Immature natural killer cell (primary cell): Measurements from ENCODE around the gene AURKB. TPM values are rescaled to one million over a fixed set of nuclear protein-coding genes. Genes with fewer than 3 reads are reported as not detected.
"Not testable (repeated sequence)": the region's sequence is repeated elsewhere in the genome, so short reads cannot be mapped to it uniquely, and the experiment has no call there.

ENCODE experiments used
- DNase-seq, 3 donors: peaks; one replicate each; pipeline ENCODE4 v3.0.0; 2022; ENCODE audit warnings: mixed read lengths in 1 of 3
- H3K27ac Mint-ChIP-seq, 6 donors: one replicate each; pipeline ENCODE4 v1.8.0; 2020; ENCODE audit warnings: mixed read lengths in 6 of 6, mild to moderate bottlenecking in 5 of 6, inconsistent platforms in 4 of 6, moderate library complexity in 3 of 6
- H3K27me3 Mint-ChIP-seq, 3 donors: one replicate each; pipeline ENCODE4 v1.8.0; 2020 to 2021; ENCODE audit warnings: low read depth in 3 of 3, mild to moderate bottlenecking in 3 of 3, mixed read lengths in 3 of 3, moderate library complexity in 3 of 3, inconsistent platforms in 1 of 3
- H3K36me3 Mint-ChIP-seq, 3 donors: one replicate each; pipeline ENCODE4 v1.8.0; 2020; ENCODE audit warnings: mixed read lengths in 3 of 3, inconsistent platforms in 2 of 3, mild to moderate bottlenecking in 2 of 3
- H3K4me1 Mint-ChIP-seq, 2 donors: one replicate each; pipeline ENCODE4 v1.8.0; 2020; ENCODE audit warnings: inconsistent platforms in 2 of 2, mild to moderate bottlenecking in 2 of 2, mixed read lengths in 2 of 2, moderate library complexity in 1 of 2
- H3K4me3 Mint-ChIP-seq, 5 donors: one replicate each; pipeline ENCODE4 v1.8.0; 2020; ENCODE audit warnings: mild to moderate bottlenecking in 5 of 5, mixed read lengths in 5 of 5, inconsistent platforms in 3 of 5, moderate library complexity in 3 of 5
- H3K9me3 Mint-ChIP-seq, 6 donors: one replicate each; pipeline ENCODE4 v1.8.0; 2020; ENCODE audit warnings: mild to moderate bottlenecking in 6 of 6, mixed read lengths in 6 of 6, inconsistent platforms in 4 of 6, moderate library complexity in 3 of 6
- polyA plus RNA-seq, 3 donors: library from polyadenylated mRNA; unstranded; fragments of 300-500 nt; fragmentation: Illumina TruSeq; gene quantifications; one replicate each; pipeline ENCODE4 v1.2.3, GENCODE V29; 2021

AURKB gene
- 1 to 10 TPM in 2 of 3 donors, under 1 TPM in 1; 0.60 to 3.1 (median 1.6) TPM for polyA plus RNA-seq

- peak within 1 kb of the TSS; percentile 81 to 95 (median 93) for H3K4me3 Mint-ChIP-seq
Observed at GRCh38 chr17:8209907-8210760, at the start of gene AURKB. Gene AURKB (minus strand): TSS chr17:8210575. CDS start chr17:8210224, 351 bp downstream.

GRCh38 chr17:8257801-8258200 is 47.4 kb upstream of the AURKB start:
- Mint-ChIP-seq H3K9me3 (no peaks in the 10 kb centered on the region), H3K4me3 (no peak overlapping the region), H3K4me1 (no peaks in the 10 kb centered on the region), H3K27ac (no peak overlapping the region), H3K27me3 (peaks cover 0 to 2% (median 0%) of the 10 kb centered on the region in 3 donors), H3K36me3 (peaks cover 4 to 19% (median 13%) of the 10 kb centered on the region in 3 donors)
- no peak for DNase-seq

More at GRCh38 chr17:8209907-8210760, at the start of gene AURKB:
- H3K36me3 Mint-ChIP-seq = no peaks in the 10 kb centered on the region
- H3K4me1 Mint-ChIP-seq = peaks cover 17 to 22% of the 10 kb centered on the region in 2 donors
- H3K9me3 Mint-ChIP-seq = no peaks in the 10 kb centered on the region
- peak; percentile 90 to 93 (median 92) for DNase-seq
- H3K27me3 Mint-ChIP-seq = peaks cover 0 to 4% (median 0%) of the 10 kb centered on the region in 3 donors
- peak within 1 kb of the TSS; percentile 78 to 93 (median 84) for H3K27ac Mint-ChIP-seq

- Mint-ChIP-seq H3K36me3 (peaks cover 4 to 13% (median 7%) of the 10 kb centered on the region in 3 donors), H3K27ac (no peak overlapping the region)
Observed at GRCh38 chr17:8256691-8257090, 46.3 kb upstream of the AURKB start.

GRCh38 chr17:8256291-8256690 is 45.9 kb upstream of the AURKB start:
- DNase-seq = no peak
- no peaks in the 10 kb centered on the region for H3K9me3 Mint-ChIP-seq
- H3K4me3 Mint-ChIP-seq = no peak overlapping the region
- no peak overlapping the region for H3K27ac Mint-ChIP-seq
- no peaks in the 10 kb centered on the region for H3K4me1 Mint-ChIP-seq
- peaks cover 4 to 13% (median 7%) of the 10 kb centered on the region in 3 donors for H3K36me3 Mint-ChIP-seq
- peaks cover 0 to 2% (median 0%) of the 10 kb centered on the region in 3 donors for H3K27me3 Mint-ChIP-seq

More at GRCh38 chr17:8256691-8257090, 46.3 kb upstream of the AURKB start:
- DNase-seq = no peak
- Mint-ChIP-seq H3K4me1 (no peaks in the 10 kb centered on the region), H3K4me3 (no peak overlapping the region), H3K27me3 (peaks cover 0 to 2% (median 0%) of the 10 kb centered on the region in 3 donors), H3K9me3 (no peaks in the 10 kb centered on the region)

GRCh38 chr17:8255499-8255898 is 45.1 kb upstream of the AURKB start:
- Mint-ChIP-seq H3K27me3 (peaks cover 0 to 2% (median 0%) of the 10 kb centered on the region in 3 donors), H3K4me1 (peaks cover 0 to under 1% of the 10 kb centered on the region in 2 donors), H3K4me3 (no peak overlapping the region), H3K9me3 (no peaks in the 10 kb centered on the region), H3K27ac (no peak overlapping the region), H3K36me3 (peaks cover 0 to 9% (median 7%) of the 10 kb centered on the region in 3 donors)
- DNase-seq = no peak

GRCh38 chr17:8254881-8255280 is 44.5 kb upstream of the AURKB start:
- H3K27ac Mint-ChIP-seq = peak overlapping the region in 1 of 6 donors; percentile 22
- peaks cover 0 to 2% (median 0%) of the 10 kb centered on the region in 3 donors for H3K27me3 Mint-ChIP-seq
- DNase-seq = no peak

GRCh38 chr17:8253801-8254200 is 43.4 kb upstream of the AURKB start:
- H3K4me3 Mint-ChIP-seq = no peak overlapping the region
- H3K36me3 Mint-ChIP-seq = peaks cover 0 to 9% (median 7%) of the 10 kb centered on the region in 3 donors
- H3K27me3 Mint-ChIP-seq = peaks cover 6 to 8% (median 6%) of the 10 kb centered on the region in 3 donors
- H3K9me3 Mint-ChIP-seq = no peaks in the 10 kb centered on the region
- peaks cover 14 to 17% of the 10 kb centered on the region in 2 donors for H3K4me1 Mint-ChIP-seq
- DNase-seq = no peak
- no peak overlapping the region for H3K27ac Mint-ChIP-seq

More at GRCh38 chr17:8254881-8255280, 44.5 kb upstream of the AURKB start:
- peaks cover 0 to 9% (median 7%) of the 10 kb centered on the region in 3 donors for H3K36me3 Mint-ChIP-seq
- H3K4me3 Mint-ChIP-seq = no peak overlapping the region
- H3K4me1 Mint-ChIP-seq = peaks cover 5 to 7% of the 10 kb centered on the region in 2 donors
- no peaks in the 10 kb centered on the region for H3K9me3 Mint-ChIP-seq

- not testable (repeated sequence) for DNase-seq, H3K4me3 Mint-ChIP-seq, H3K36me3 Mint-ChIP-seq, H3K9me3 Mint-ChIP-seq, H3K27ac Mint-ChIP-seq
- Mint-ChIP-seq H3K4me1 (peaks cover 29 to 35% of the 10 kb centered on the region in 2 donors), H3K27me3 (peaks cover 18 to 24% (median 24%) of the 10 kb centered on the region in 3 donors)
Observed at GRCh38 chr17:8251411-8251810, 41.0 kb upstream of the AURKB start.

GRCh38 chr17:8249621-8250500 is 39.5 kb upstream of the AURKB start:
- Mint-ChIP-seq H3K27ac (peak overlapping the region; percentile 95 to 100 (median 99)), H3K9me3 (no peaks in the 10 kb centered on the region), H3K27me3 (peaks cover 18 to 27% (median 27%) of the 10 kb centered on the region in 3 donors), H3K4me3 (peak overlapping the region; percentile 97 to 100 (median 98)), H3K36me3 (peaks cover 0 to 10% (median 4%) of the 10 kb centered on the region in 3 donors), H3K4me1 (peaks cover 42 to 50% of the 10 kb centered on the region in 2 donors)
- DNase-seq = no peak

GRCh38 chr17:8248751-8249607 is 38.6 kb upstream of the AURKB start, which contains the start of gene PFAS:
Gene PFAS (plus strand): TSS chr17:8249289. CDS start chr17:8253938, 4,649 bp downstream.
- no peaks in the 10 kb centered on the region for H3K9me3 Mint-ChIP-seq

GRCh38 chr17:8244768-8245167 is 34.4 kb upstream of the AURKB start:
- Mint-ChIP-seq H3K4me3 (no peak overlapping the region), H3K27me3 (peaks cover 18 to 27% (median 25%) of the 10 kb centered on the region in 3 donors), H3K36me3 (peaks cover 2 to 18% (median 9%) of the 10 kb centered on the region in 3 donors), H3K27ac (peak overlapping the region in 4 of 6 donors; percentile 49 to 94 (median 58)), H3K4me1 (peaks cover 54 to 67% of the 10 kb centered on the region in 2 donors), H3K9me3 (no peaks in the 10 kb centered on the region)
- no peak for DNase-seq

More at GRCh38 chr17:8248751-8249607, 38.6 kb upstream of the AURKB start, which contains the start of gene PFAS:
- H3K27me3 Mint-ChIP-seq = peaks cover 18 to 27% (median 27%) of the 10 kb centered on the region in 3 donors
- peaks cover 0 to 8% (median 7%) of the 10 kb centered on the region in 3 donors for H3K36me3 Mint-ChIP-seq
- H3K4me1 Mint-ChIP-seq = peaks cover 49 to 58% of the 10 kb centered on the region in 2 donors
- DNase-seq = peak; percentile 95
- H3K27ac Mint-ChIP-seq = peak within 1 kb of the TSS; percentile 98 to 100 (median 99)
- peak within 1 kb of the TSS; percentile 97 to 100 (median 98) for H3K4me3 Mint-ChIP-seq

GRCh38 chr17:8243827-8244226 is 33.5 kb upstream of the AURKB start:
- no peak for DNase-seq

More at GRCh38 chr17:8243827-8244226, 33.5 kb upstream of the AURKB start:
- Mint-ChIP-seq H3K27ac (peak overlapping the region in 5 of 6 donors; percentile 16 to 86 (median 74)), H3K27me3 (peaks cover 13 to 21% (median 19%) of the 10 kb centered on the region in 3 donors), H3K4me1 (peaks cover 46 to 65% of the 10 kb centered on the region in 2 donors), H3K36me3 (peaks cover 4 to 25% (median 17%) of the 10 kb centered on the region in 3 donors), H3K4me3 (no peak overlapping the region), H3K9me3 (no peaks in the 10 kb centered on the region)
